IMR-90 (cell line): ENCODE data around the gene C20orf144. TPM values are rescaled to one million over a fixed set of nuclear protein-coding genes. Genes with fewer than 3 reads are reported as not detected.
A peak's percentile ranks its signal among the peaks of the same experiment; 100 is the strongest.

Source experiments
- ATAC-seq: fragments of 200-7000 bp; cut with Tn5 transposase; 2 replicates; pipeline ENCODE4 v1.9.1; 2020; ENCODE audit warnings: low read depth, mild to moderate bottlenecking, moderate library complexity
- BruUV-seq: library from RNA; stranded (reverse); fragments of 400-500 nt; replicated peaks from 2 replicates; lab custom pipeline; 2021; lab: Mats Ljungman, UMichigan
- CTCF ChIA-PET: fragments of 300-600 bp; formaldehyde crosslinking; extraction: SDS; loops from one replicate; lab custom pipeline; 2021; ENCODE audit warnings: antibody characterized with exemption; lab: Yijun Ruan, JAX
- POLR2A ChIA-PET: fragments of 300-600 bp; sonication (Branson Sonifier 250); formaldehyde crosslinking; loops from one replicate; lab custom pipeline; 2022; ENCODE audit warnings: antibody characterized with exemption; ENCODE audit not compliant: unreplicated experiment; lab: Charles Lee
- DNase-seq: peaks from one replicate; pipeline ENCODE4 v3.0.0; 2013
- H2AFZ ChIP-seq: replicated peaks from 2 replicates; pipeline ENCODE3; 2013; ENCODE audit warnings: low read length, mild to moderate bottlenecking; ENCODE audit not compliant: poor library complexity
- H2AK5ac ChIP-seq: 2 replicates; pipeline ENCODE4 v1.6.1; 2013; ENCODE audit warnings: low read depth, low read length, inconsistent platforms
- H2AK9ac ChIP-seq: replicated peaks from 2 replicates; pipeline ENCODE3; 2013; ENCODE audit warnings: mild to moderate bottlenecking, low read depth, low read length, moderate library complexity; ENCODE audit not compliant: poor library complexity
- H2BK120ac ChIP-seq: 2 replicates; pipeline ENCODE4 v1.6.1; 2013; ENCODE audit warnings: low read depth, low read length, inconsistent platforms
- H2BK15ac ChIP-seq: 3 replicates; pipeline ENCODE4 v1.6.1; 2013; ENCODE audit warnings: low read depth, low read length, inconsistent platforms
- H2BK20ac ChIP-seq: 2 replicates; pipeline ENCODE4 v1.6.1; 2013; ENCODE audit warnings: low read depth, mild to moderate bottlenecking, inconsistent platforms, low read length, moderate library complexity
- H2BK5ac ChIP-seq: 2 replicates; pipeline ENCODE4 v1.6.1; 2013; ENCODE audit warnings: mild to moderate bottlenecking, low read depth, low read length, inconsistent platforms; ENCODE audit not compliant: poor library complexity, severe bottlenecking
- H3K14ac ChIP-seq: replicated peaks from 2 replicates; pipeline ENCODE4 v1.6.1; 2013; ENCODE audit warnings: low read depth, low read length, inconsistent platforms
- H3K18ac ChIP-seq: 2 replicates; pipeline ENCODE4 v1.6.1; 2013; ENCODE audit warnings: low read depth, low read length, control low read depth
- H3K23ac ChIP-seq: 2 replicates; pipeline ENCODE4 v1.6.1; 2013; ENCODE audit warnings: low read depth, low read length, inconsistent platforms
- H3K27ac ChIP-seq: 2 replicates; pipeline ENCODE4 v1.5.1; 2013; ENCODE audit warnings: mild to moderate bottlenecking, control low read depth, low read length; ENCODE audit not compliant: insufficient read depth
- H3K27me3 ChIP-seq: 2 replicates; pipeline ENCODE4 v1.6.1; 2013; ENCODE audit warnings: low read length; ENCODE audit not compliant: control insufficient read depth, insufficient read depth
- H3K36me3 ChIP-seq: 2 replicates; pipeline ENCODE4 v1.6.1; 2013; ENCODE audit warnings: low read length, mixed read lengths; ENCODE audit not compliant: control insufficient read depth, insufficient read depth
- H3K4ac ChIP-seq: 2 replicates; pipeline ENCODE4 v1.6.1; 2013; ENCODE audit warnings: low read depth, low read length, inconsistent platforms
- H3K4me1 ChIP-seq: 2 replicates; pipeline ENCODE4 v1.6.1; 2013; ENCODE audit warnings: low read length, mixed read lengths; ENCODE audit not compliant: control insufficient read depth, insufficient read depth
- H3K4me2 ChIP-seq: 2 replicates; pipeline ENCODE4 v1.6.1; 2013; ENCODE audit warnings: low read depth, mild to moderate bottlenecking, control low read depth, low read length, moderate library complexity
- H3K4me3 ChIP-seq: 2 replicates; pipeline ENCODE4 v1.5.1; 2013; ENCODE audit warnings: low read depth, mild to moderate bottlenecking, control low read depth, low read length, moderate library complexity; ENCODE audit not compliant: insufficient read depth
- H3K56ac ChIP-seq: 2 replicates; pipeline ENCODE4 v1.6.1; 2013; ENCODE audit warnings: low read length, inconsistent platforms; ENCODE audit not compliant: insufficient read depth; ENCODE audit errors: extremely low read depth
- H3K79me1 ChIP-seq, 2 experiments: 2 replicates each; pipeline ENCODE4 v1.6.1; 2013; ENCODE audit warnings: low read length in 2 of 2, inconsistent platforms in 1 of 2, low read depth in 1 of 2
- H3K9ac ChIP-seq: 2 replicates; pipeline ENCODE4 v1.6.1; 2013; ENCODE audit warnings: low read depth, low read length, control low read depth
- H3K9me1 ChIP-seq: 2 replicates; pipeline ENCODE4 v1.6.1; 2013; ENCODE audit warnings: low read length, inconsistent platforms; ENCODE audit not compliant: insufficient read depth
- H3K9me3 ChIP-seq: 2 replicates; pipeline ENCODE4 v1.6.1; 2013; ENCODE audit warnings: low read length; ENCODE audit not compliant: control insufficient read depth, insufficient read depth
- H4K20me1 ChIP-seq: 2 replicates; pipeline ENCODE4 v1.6.1; 2013; ENCODE audit warnings: low read length, inconsistent platforms; ENCODE audit not compliant: insufficient read depth
- H4K5ac ChIP-seq: 2 replicates; pipeline ENCODE4 v1.6.1; 2013; ENCODE audit warnings: mild to moderate bottlenecking, low read depth, low read length, control low read depth
- H4K8ac ChIP-seq, 2 experiments: 2 replicates each; pipeline ENCODE4 v1.6.1; 2013; ENCODE audit warnings: low read depth in 2 of 2, low read length in 2 of 2, control low read depth in 1 of 2, inconsistent platforms in 1 of 2
- H4K91ac ChIP-seq: 2 replicates; pipeline ENCODE4 v1.6.1; 2013; ENCODE audit warnings: low read depth, low read length, inconsistent platforms; ENCODE audit not compliant: insufficient read depth
- BHLHE40 ChIP-seq: fragments of 150-350 bp; IDR thresholded peaks from 2 replicates; pipeline ENCODE4 v1.6.1; 2016; ENCODE audit warnings: mild to moderate bottlenecking, low read depth, low read length
- CEBPB ChIP-seq: IDR thresholded peaks from 2 replicates; pipeline ENCODE4 v1.6.1; 2012; ENCODE audit warnings: low read depth, low read length, improper control_type of control experiment
- CHD1 ChIP-seq: IDR thresholded peaks from 2 replicates; pipeline ENCODE4 v1.6.1; 2012; ENCODE audit warnings: low read depth, low read length, improper control_type of control experiment
- NFE2L2 ChIP-seq: fragments of 150-350 bp; IDR thresholded peaks from 2 replicates; pipeline ENCODE4 v1.6.1; 2016; ENCODE audit warnings: low read depth, mild to moderate bottlenecking, low read length
- SMC3 ChIP-seq: fragments of 150-350 bp; IDR thresholded peaks from 2 replicates; pipeline ENCODE4 v1.6.1; 2016; ENCODE audit warnings: low read depth, mild to moderate bottlenecking, antibody characterized with exemption, low read length, moderate library complexity
- WGBS, 2 experiments: methylation state at CpG; one replicate each; pipeline versions ENCODE4 v1.1.5 to v1.1.7; 2013; ENCODE audit warnings: missing lambda C conversion rate in 2 of 2; ENCODE audit not compliant: insufficient read length in 1 of 2; ENCODE audit errors: extremely low coverage in 2 of 2; 5-methylcytosine and 5-hydroxymethylcytosine counted together
- dilution Hi-C: fragments of 300-500 bp; cut with HindIII; formaldehyde crosslinking; loops from one replicate; pipeline ENCODE4 v1.14.3; 2018; ENCODE audit warnings: low sequenced_read_pairs; ENCODE audit not compliant: unreplicated experiment
- in situ Hi-C: fragments of 300-500 bp; cut with MboI; formaldehyde crosslinking; loops from 3 replicates; pipeline ENCODE4 v1.14.3; 2019; ENCODE audit warnings: low sequenced_read_pairs, inconsistent platforms, mixed read lengths
- intact Hi-C: fragments of 100-400 bp; cut with micrococcal nuclease; formaldehyde crosslinking; loops from 2 replicates; pipeline ENCODE4 v1.10.0; 2022
- polyA plus RNA-seq, 3 experiments: library from polyadenylated mRNA; depleted of rRNA; stranded (reverse); fragments of >200 nt; gene quantifications; 2 replicates each; pipeline ENCODE4 v1.2.3, GENCODE V29; 2012; ENCODE audit warnings: low replicate concordance in 1 of 3
- total RNA-seq: library from RNA; depleted of rRNA; stranded (reverse); fragments of >200 nt; gene quantifications from 2 replicates; pipeline ENCODE4 v1.2.3, GENCODE V29; 2012
- TF ChIP-seq, protein P1 (sequence below): conservative IDR thresholded peaks from 2 replicates; pipeline ENCODE4 v1.5.1; 2012; ENCODE audit warnings: mild to moderate bottlenecking, low read depth, low read length, improper control_type of control experiment

Gene C20orf144
- total and polyA plus RNA-seq, 2 of the 4 experiments (the other 2 are of a cell fraction), result under 0.01 to 0.19 TPM

DNA sequence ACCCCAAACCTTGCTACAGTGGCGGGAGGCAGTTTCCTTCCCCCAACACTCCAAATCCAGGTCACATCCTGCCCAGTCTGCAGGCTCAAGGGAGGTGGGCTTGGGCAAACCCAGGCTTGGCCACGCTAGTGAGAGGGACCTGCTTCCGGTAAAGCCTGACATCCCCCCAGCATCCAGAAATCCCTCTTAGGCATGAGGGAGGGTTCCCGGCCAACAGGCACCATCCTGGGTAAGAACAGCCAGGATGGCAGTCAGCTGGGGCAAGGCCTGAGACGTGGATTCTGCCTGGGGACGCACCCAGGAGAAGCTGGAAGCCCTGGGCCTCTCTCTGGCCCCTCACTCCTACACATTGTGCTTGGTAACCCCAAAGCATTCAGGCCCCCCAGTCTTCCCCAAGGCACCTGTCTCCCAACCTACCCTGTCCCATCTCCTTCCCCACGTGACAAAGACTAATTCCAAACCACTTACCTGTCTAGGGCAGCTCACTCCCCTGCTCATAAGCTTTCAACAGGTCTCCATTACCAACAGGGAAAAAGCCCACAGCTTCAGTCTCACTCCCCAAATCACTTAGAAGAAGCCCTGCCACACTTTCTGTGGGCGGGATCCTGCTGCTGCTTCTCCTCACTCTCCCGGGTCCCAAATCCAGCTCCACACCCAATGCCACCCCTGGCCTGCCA is 2.1 kb downstream of the C20orf144 start:
- Histone ChIP-seq H2BK5ac (peak overlapping the region; percentile 90), H2BK15ac (peak overlapping the region; percentile 46; the same call in 1 of the 3 replicates), H4K91ac (peak overlapping the region; percentile 99), H2BK20ac (peak overlapping the region; percentile 78), H3K4me1 (peaks cover 19% of the 10 kb centered on the region), H3K9ac (peak overlapping the region; percentile 93), H3K56ac (peak overlapping the region; percentile 49), H2AK5ac (peak overlapping the region; percentile 93), H2BK120ac (peak overlapping the region; percentile 92), H3K14ac (peak overlapping the region; percentile 100), H4K8ac (peak overlapping the region; percentile 90 to 99), H3K79me1 (peaks cover 10 to 55% of the 10 kb centered on the region in 2 experiments; a peak in 3 of 4 replicates), H3K27ac (peak overlapping the region; percentile 83), H3K36me3 (peaks cover 9% of the 10 kb centered on the region), H4K20me1 (0 out of 2 replicates have a peak, but pooled peaks cover 5% of the 10 kb centered on the region), H3K4me2 (peak overlapping the region; percentile 96), H3K27me3 (no peaks in the 10 kb centered on the region), H2AFZ (peak overlapping the region; percentile 96), H4K5ac (peak overlapping the region; percentile 97), H3K4me3 (peak overlapping the region; percentile 79), H3K9me1 (peaks cover 26% of the 10 kb centered on the region), H3K23ac (peak overlapping the region; percentile 100), H2AK9ac (peak overlapping the region; percentile 98), H3K4ac (peak overlapping the region; percentile 100), H3K18ac (peak overlapping the region; percentile 49), H3K9me3 (no peaks in the 10 kb centered on the region)
- ChIA-PET CTCF (interaction anchor here (0.7 to 2.2 kb wide), 2 partner anchors 11 to 175 kb away, joined by 3 to 6 read pairs; partner anchors contain the start of gene CBFA2T2), POLR2A (no interaction called here)
- 95% methylated on average over 5 of the region's 9 CpGs; no CpG with 5 or more reads in 1 of the 2 experiments for WGBS, 2 experiments
- ATAC-seq (no peak), DNase-seq (no peak)
- TF ChIP-seq CHD1 (no peak), CEBPB (no peak), BHLHE40 (no peak), NFE2L2 (no peak), SMC3 (no peak)
- TF ChIP-seq, protein P1, sequence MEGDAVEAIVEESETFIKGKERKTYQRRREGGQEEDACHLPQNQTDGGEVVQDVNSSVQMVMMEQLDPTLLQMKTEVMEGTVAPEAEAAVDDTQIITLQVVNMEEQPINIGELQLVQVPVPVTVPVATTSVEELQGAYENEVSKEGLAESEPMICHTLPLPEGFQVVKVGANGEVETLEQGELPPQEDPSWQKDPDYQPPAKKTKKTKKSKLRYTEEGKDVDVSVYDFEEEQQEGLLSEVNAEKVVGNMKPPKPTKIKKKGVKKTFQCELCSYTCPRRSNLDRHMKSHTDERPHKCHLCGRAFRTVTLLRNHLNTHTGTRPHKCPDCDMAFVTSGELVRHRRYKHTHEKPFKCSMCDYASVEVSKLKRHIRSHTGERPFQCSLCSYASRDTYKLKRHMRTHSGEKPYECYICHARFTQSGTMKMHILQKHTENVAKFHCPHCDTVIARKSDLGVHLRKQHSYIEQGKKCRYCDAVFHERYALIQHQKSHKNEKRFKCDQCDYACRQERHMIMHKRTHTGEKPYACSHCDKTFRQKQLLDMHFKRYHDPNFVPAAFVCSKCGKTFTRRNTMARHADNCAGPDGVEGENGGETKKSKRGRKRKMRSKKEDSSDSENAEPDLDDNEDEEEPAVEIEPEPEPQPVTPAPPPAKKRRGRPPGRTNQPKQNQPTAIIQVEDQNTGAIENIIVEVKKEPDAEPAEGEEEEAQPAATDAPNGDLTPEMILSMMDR, result no peak
- dilution Hi-C loops (no loop called here), in situ Hi-C loops (no loop called here), intact Hi-C loops (loop anchor here (10.0 kb wide), 1 partner anchor 151 kb away; the partner anchor contains the start of gene CHMP4B)
- BruUV-seq, result no TSS peak
